ENCODE data around the gene ZNRF1.

DNA sequence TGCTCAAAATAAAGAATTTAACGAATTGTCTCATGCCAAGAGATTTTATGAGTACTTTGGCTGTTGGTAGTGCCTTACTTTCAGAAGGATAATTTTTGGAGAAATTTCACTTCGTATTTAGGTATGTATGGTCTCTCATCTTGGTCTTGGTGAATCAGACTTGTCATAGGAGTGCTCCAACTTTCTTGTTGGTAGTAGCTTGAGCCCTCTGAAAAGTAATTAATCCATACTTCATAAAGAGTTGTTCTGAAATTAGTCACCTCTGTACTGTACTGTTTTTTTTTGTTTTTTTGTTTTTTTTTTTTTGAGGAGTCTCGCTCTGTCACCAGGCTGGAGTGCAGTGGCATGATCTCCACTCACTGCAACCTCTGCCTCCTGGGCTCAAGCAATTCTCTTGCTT, 11.6 kb downstream of the ZNRF1 start:
- no peak for TF ChIP-seq POLR2A (IDR thresholded peaks at IDR 0.05; ENCODE audit: insufficient read depth in 1 of 2, low read depth in 2 of 2, low read length in 2 of 2)
- TF ChIP-seq, protein P1, sequence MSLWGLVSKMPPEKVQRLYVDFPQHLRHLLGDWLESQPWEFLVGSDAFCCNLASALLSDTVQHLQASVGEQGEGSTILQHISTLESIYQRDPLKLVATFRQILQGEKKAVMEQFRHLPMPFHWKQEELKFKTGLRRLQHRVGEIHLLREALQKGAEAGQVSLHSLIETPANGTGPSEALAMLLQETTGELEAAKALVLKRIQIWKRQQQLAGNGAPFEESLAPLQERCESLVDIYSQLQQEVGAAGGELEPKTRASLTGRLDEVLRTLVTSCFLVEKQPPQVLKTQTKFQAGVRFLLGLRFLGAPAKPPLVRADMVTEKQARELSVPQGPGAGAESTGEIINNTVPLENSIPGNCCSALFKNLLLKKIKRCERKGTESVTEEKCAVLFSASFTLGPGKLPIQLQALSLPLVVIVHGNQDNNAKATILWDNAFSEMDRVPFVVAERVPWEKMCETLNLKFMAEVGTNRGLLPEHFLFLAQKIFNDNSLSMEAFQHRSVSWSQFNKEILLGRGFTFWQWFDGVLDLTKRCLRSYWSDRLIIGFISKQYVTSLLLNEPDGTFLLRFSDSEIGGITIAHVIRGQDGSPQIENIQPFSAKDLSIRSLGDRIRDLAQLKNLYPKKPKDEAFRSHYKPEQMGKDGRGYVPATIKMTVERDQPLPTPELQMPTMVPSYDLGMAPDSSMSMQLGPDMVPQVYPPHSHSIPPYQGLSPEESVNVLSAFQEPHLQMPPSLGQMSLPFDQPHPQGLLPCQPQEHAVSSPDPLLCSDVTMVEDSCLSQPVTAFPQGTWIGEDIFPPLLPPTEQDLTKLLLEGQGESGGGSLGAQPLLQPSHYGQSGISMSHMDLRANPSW (CRISPR knock-in tag; IDR thresholded peaks at IDR 0.05; ENCODE audit: borderline replicate concordance), result no peak
- TF ChIP-seq, protein P2, sequence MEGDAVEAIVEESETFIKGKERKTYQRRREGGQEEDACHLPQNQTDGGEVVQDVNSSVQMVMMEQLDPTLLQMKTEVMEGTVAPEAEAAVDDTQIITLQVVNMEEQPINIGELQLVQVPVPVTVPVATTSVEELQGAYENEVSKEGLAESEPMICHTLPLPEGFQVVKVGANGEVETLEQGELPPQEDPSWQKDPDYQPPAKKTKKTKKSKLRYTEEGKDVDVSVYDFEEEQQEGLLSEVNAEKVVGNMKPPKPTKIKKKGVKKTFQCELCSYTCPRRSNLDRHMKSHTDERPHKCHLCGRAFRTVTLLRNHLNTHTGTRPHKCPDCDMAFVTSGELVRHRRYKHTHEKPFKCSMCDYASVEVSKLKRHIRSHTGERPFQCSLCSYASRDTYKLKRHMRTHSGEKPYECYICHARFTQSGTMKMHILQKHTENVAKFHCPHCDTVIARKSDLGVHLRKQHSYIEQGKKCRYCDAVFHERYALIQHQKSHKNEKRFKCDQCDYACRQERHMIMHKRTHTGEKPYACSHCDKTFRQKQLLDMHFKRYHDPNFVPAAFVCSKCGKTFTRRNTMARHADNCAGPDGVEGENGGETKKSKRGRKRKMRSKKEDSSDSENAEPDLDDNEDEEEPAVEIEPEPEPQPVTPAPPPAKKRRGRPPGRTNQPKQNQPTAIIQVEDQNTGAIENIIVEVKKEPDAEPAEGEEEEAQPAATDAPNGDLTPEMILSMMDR (CRISPR knock-in tag; IDR thresholded peaks at IDR 0.05), result no peak
- TF ChIP-seq SAP130 (CRISPR knock-in tag; IDR thresholded peaks at IDR 0.05; ENCODE audit: low read depth), result no peak
- TF ChIP-seq TGIF2 (CRISPR knock-in tag; IDR thresholded peaks at IDR 0.05), result no peak
- TF ChIP-seq CBFB (CRISPR knock-in tag; IDR thresholded peaks at IDR 0.05), result no peak
- TF ChIP-seq FOXJ3 (CRISPR knock-in tag; IDR thresholded peaks at IDR 0.05; ENCODE audit: borderline replicate concordance), result no peak
- TF ChIP-seq ZNF629 (CRISPR knock-in tag; conservative IDR thresholded peaks at IDR 0.05), result no peak
- no peak for TF ChIP-seq ELF1 (CRISPR knock-in tag; IDR thresholded peaks at IDR 0.05)
- no peak for TF ChIP-seq PHF8 (CRISPR knock-in tag; IDR thresholded peaks at IDR 0.05)
- no peak for TF ChIP-seq ARNTL (CRISPR knock-in tag; IDR thresholded peaks at IDR 0.05)

Data from HepG2 (cell line).